ENCODE measurements around the gene CTNS.

The CTNS gene

DNA sequence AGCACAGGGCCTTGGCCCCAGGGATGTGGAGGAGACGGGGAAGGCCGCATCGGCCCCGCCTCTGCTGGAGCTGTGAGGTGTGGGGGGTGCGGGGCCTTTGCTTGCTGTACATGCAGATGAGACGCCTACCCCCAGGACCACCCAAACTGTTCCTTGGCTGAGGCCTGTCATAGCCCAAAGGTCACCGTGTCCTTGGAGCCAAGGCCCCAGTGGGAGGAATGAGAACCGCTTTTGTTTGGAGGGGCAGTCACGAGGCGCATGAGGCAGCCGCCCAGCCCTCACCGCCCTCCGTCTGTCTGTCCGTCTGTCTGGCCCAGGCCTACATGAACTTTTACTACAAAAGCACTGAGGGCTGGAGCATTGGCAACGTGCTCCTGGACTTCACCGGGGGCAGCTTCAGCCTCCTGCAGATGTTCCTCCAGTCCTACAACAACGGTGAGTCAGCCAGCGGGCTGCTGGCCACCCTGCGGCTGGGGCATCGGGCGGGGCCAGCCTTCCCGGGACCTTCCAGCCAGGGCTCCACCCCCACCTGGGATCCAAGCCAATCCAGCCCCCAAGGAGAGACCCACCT, 23.1 kb downstream of the CTNS start:
- no peak for DNase-seq

GRCh38 chr17:3660311-3660891, 23.8 kb downstream of the CTNS start:
- DNase-seq, result no peak

DNA sequence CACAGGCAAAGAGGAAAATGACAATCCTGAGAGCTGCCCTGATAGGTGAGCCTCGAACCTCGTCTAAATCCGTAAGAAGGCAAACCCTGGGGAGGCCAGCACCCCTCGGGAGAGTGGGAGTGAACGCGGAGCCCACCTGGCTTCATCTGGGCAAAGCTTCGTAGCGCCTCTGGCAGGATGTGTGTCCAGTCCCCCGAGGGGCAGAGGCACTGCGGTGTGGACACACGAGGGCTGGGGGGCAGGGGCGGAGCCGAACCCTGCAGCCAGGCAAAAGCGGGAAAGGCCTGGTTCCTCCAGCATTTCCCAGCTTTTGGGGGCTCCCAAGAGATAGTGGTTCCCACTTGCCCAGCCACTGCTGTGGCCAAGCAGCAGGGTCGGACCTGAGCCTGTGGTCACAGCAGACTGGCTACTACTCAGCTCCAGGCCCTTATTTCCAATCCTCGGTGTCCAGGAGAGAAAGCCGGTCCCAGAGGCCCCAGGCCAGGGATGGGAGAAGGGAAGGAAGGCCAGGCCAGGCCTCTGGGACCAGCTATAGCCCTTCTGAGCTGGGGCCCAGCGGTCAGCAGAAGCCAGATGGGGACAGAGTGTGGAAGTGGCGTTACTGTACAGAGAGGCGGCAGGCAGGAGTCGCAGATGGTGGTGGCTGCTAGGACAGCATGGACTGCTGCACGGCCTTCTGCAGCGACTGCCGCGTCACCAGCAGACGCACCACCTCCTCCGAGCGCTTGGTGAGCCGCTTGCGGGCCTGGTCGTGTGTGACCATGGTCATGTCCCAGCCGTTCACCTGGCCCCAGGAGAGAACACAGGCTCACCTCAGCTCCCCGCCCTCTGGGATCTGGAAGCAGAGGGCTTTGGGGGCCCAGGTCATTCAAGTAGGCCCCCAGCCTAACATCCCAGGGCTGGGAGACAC, 26.8 kb downstream of the CTNS start:
- DNase-seq, result no peak

GRCh38 chr17:3665834-3666233, 29.3 kb downstream of the CTNS start:
- no peak for DNase-seq

- no peak for DNase-seq
Measured at GRCh38 chr17:3666516-3666915, 30.0 kb downstream of the CTNS start.

DNA sequence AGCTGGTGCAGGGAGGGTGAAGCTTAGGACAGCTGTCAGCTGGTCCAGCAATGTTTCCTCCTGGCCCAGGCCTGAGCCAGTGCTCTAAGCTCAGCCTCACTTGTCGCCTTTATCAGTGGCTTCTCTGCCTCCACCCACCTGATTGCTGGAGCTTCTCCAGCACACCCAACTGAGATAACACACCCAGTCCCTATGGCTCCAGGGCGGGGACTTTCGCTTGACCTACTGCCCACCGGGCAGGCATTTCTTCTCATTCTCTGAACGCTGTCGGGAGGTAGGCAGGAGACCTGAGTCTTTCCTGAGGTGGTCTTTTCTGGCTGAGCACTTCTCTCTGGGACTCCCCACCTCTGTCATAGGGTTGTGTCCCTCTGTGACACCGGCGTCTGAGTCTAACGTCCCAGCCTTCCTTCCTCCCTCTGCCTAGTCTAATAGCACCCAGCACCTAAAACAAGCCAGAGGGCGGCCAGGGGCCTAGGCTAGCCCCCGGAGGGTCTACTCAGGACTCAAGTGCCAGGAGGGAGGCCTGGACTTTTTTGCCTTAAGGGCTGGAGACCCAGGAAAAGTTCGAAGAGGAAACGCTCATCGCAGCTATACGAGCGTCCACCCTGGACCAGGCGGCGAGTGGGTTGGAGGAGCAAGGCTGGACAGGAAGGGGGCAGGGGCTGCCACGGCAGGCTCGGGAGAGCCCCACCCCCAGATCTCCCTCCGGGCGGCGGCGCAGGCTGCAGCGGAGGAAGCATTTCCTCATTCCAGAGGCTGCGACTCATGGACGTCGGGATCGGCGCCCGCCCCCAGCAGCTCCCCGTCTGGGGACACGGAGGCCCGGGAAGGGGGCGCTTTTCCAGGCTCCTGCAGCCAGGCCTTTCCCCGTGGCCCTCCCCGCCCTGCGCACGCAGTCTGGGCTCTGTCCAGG, 31.1 kb downstream of the CTNS start:
- peak; percentile 62 for DNase-seq

GRCh38 chr17:3668279-3669084, 31.9 kb downstream of the CTNS start, which contains the start of the genes EMC6 and TAX1BP3:
EMC6 (plus strand) TSS chr17:3668812; CDS start chr17:3669147, 335 bp downstream.
TAX1BP3 (minus strand) TSS chr17:3668578; CDS start chr17:3668526, 52 bp downstream.
- DNase-seq, result peak; percentile 92

- DNase-seq, result no peak
Measured at GRCh38 chr17:3669085-3669347, 32.5 kb downstream of the CTNS start.

DNA sequence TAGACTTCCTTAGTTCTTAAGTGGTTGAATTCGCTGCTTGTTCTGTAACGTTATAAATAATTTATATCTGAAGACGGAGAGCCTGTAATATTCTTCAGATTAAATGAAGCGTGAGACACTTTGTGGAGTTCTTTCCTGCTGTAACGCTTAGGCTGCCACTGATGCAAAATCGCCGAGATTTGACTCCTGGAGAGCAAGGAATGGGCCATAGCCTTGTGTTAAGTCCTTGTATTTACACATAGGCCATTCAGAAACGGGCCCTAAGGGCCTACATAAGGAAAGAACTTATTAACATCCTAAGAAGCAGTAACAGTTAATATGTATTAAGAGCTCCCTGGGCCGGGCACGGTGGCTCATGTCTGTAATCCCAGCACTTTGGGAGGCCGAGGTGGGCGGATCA, 33.0 kb downstream of the CTNS start:
- DNase-seq, result peak; percentile 49

DNA sequence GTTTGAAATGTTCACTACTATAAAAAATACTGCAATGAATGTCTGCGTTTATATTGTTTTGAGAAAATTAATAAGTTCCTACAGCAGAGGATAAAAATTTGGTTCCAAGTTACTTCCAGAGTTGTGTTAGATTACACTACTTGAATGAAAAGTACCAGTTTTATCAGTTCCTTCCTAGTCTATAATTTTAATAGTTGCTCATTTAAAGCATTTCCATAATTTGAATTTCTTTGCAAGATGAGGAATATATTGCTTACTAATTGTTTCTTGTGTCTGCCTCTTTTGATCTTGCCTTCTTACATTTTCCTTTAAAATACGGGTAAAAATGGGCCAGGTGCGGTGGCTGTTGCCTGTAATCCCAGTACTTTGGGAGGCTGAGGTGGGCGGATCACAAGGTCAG, 36.0 kb downstream of the CTNS start:
- no peak for DNase-seq

DNA sequence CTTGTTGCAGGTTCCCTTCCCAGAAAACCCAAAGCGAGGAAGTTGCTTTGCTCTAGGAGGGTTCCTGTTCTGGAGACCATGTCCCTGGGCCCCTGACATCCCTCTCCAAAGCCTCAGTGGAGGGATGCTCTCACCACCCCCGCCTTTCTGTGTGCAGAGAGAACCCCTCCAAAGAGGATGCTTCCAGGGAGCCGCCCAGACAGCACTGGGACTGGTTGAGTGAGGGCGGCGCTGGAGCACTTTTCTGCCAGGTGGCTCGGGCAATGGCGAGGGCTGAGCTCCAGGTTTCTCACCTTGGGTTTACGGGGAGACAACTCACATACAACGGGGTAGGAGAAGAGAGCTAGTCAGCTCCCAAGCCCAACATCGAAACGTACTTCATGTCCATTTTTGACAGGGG, 39.3 kb downstream of the CTNS start:
- DNase-seq, result no peak

DNA sequence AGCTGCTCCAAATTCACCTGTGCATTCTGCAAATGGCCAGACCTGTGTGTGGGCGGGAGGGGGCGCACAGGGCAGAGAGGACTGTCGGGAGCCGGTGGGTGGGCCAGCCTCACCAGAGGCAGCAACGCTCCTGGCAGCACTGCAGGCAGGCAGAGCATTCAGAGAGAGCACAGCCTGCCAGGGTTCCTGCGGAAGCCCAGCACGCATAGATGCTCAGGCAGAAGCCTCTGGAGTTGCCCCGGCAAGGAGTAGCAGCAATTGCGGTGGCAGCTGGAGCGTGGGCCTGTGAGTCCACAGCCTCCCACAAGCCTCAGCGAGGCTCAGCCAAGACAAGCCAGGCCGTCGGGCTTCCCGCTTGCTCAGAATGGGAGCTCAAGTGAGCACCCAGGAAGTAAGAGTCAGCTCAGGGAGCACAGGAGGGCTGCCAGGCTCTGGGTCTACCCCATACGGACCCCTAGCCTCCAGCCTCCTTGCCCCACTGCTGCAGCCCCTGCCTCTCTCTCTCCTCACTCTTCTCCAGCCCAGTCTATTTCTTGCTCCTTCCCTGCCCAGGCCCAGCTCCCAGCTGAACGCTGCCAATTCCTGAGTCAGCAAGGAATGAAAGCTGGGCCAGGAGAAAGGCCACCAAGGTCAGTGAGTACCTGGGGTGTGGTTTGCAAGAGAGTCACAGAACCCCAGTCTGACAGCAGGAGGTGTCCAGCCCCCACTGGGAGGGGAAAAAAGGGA, 41.7 kb downstream of the CTNS start:
- no peak for DNase-seq

- no peak for DNase-seq
Measured at GRCh38 chr17:3678821-3679530, 42.4 kb downstream of the CTNS start.

DNA sequence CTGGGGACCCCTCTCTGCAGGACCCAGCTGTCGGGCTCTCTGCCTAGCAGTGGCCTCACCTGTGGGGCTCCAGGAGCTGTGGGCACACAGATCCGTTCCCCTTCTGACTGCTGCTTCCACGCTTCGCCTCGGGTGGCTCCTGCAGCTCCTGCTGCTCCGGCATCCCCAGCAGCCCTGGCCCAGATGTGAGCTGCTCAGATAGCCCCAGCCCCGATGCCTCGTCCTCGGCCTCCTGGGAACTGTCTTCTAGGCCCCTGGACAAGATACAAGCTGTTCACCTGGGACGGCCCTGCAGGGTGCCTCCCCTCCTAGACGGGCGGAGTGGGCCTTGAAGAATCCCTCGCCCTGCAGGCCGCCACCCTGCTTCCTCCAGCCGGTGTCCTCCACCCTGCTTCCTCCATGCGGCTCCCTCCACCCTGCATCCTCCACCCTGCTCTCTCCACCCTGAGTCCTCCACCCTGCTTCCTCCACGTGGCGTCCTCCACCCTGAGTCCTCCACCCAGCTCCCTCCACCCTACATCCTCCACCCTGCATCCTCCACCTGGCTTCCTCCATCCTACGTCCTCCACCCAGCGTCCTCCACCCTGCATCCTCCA, 43.1 kb downstream of the CTNS start:
- DNase-seq, result no peak

DNA sequence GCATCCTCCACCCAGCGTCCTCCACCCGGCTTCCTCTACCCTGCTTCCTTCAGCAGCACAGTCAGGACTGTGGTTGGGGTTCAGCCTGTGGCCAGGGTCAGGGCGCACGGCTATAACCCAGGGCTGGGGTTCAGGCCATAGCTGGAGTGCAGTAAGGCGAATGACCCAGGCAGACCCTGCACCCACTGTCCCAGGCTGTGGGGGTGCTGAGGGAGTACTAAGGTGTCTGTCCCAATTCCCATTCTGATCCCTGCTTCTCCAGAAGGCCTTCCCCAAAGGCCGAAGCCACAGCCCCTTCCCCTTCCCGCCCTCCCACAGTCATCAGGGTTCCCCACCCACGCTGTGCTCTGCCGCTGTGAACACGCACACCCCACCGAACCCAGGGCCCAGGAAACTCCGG, 44.5 kb downstream of the CTNS start:
- no peak for DNase-seq

DNA sequence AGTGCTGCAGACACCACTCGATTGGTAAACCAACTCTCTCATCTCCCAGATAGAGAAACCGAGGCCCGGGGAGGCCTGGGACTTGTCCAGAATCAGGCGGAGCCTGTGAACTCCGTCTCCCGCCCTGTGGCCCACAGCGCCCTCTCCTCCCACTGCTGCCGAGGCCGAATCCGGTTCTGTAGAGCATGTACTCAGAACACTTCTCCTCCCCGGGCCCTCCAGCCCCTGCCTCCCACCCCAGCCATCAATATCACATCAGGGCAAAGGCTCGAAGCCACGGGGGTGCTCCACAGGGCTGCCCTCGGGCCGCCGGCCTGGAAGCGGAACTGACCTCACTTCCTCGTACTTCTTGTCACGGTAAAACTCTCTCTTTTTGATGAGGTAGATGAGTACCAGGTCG, 45.0 kb downstream of the CTNS start:
- DNase-seq, result no peak

DNA sequence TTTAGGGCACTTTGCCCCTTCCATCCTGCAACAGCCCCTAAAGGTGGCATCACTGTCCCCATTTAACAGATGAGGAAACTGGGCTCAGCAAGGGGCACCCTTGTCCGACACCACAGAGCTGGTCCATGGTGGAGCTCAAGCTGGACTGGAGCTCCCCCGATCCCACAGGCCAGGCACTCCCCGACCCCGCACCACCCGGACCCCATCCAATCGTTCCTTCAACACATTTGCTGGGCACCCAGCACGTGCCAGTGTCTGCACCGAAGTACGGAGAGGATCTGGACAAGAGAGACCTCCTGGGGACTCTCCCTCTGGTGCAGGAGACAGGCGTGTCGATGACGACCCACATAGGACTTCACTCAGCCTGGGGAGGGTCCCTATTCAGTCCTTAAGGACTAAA, 45.5 kb downstream of the CTNS start:
- DNase-seq, result no peak

- no peak for DNase-seq
Measured at GRCh38 chr17:3683054-3683511, 46.5 kb downstream of the CTNS start.

- no peak for DNase-seq
Measured at GRCh38 chr17:3685174-3685573, 48.6 kb downstream of the CTNS start.

- no peak for DNase-seq
Measured at GRCh38 chr17:3688027-3688553, 51.5 kb downstream of the CTNS start.
